Dedifferentiated amniotic fluid mesenchymal stem cell (primary cell): ENCODE data around the gene ATOSB.

Source experiments
- DNase-seq: peaks from one replicate; pipeline ENCODE4 v3.0.0-alpha.2; 2016; ENCODE audit errors: extremely low spot score

Gene ATOSB

DNA sequence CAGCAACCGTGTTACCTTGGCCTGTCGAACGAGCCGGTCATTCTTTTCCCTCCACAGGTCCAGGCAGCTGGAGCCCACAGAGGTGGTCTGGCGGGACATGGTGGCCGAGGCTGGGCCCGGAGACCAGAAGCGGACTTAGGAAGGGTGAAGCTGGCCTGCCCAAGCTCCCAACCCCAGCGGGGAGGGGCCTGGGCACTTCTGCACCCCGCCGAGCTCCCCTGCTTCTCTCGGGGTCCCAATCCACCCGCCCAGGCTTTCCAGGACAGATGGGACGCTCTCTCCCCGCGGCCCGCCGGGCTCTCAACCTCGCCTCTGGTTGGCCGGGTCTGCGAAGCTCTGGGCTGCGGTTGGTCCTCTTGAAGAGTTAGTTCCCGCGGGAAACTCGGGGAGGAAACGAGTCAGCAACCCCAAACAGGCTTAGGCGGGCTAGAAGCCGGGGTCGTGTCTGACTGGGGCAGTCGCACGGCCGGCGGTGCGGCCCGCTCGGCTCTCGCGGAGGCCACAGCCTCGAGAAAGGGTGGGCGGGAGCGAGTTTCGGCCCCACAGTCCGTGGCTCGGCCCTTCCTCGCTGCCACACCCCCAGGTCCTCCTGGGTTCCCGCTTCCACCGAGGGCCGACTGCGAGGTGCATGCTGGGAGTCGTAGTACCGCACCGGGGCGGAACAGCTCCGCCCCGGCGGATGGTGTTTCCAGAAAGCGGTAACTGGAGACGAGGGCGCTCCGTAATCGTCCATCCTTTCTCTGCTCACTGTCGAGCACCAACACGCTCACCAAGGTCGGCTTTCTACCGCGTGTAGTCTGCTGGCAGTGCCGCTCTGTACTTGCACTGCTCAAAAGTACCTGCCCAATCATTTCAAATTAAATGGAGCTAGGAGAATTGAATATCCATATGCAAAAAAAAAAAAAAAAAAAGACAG lies 36.0 kb downstream of the ATOSB start, which contains the start of gene FANCG:
Gene FANCG (minus strand): TSS at position 517 of the 916 bp plus-strand sequence. CDS start 418 bp downstream, at position 99.
- DNase-seq = peak; percentile 88

- DNase-seq = no peak
Measured at GRCh38 chr9:35079041-35079425, 36.6 kb downstream of the ATOSB start.

DNA sequence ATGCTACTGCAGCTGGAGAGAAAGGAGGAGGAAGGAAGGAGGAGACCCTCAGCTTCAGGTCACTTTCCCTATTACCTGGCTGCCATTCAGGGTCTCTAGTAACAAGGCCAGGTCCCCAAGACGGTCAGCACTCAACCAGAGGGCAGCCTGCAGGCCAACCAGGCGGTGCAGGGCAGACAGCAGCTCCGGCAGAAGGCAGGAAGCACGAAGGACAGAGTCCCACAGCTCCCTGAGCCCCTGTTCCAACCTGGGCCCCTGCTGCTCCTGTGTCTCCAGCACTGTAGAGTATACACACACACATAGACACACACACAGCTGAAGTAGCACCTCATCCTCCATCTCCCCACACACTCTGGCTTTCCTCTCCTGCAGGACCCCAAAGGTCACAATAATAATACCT lies 37.6 kb downstream of the ATOSB start:
- no peak for DNase-seq

DNA sequence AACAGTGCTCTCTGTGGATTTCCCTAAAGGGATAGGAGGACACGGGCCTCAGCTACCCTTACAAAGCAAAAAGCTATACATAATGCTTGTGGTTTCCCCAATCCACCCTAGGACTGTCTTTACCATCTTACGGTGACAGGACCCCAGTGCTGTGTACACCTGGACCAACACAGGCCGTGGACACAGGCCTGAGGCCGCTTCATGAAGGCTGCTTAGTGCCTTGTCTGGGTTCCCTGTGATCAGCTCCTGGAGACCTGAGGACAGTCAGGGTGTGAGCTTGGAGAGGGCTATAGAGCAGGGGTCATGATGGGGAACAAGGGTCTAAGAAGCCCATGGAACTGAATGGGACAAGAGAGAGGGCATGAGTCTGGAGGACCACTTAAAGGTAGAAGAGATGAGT lies 38.8 kb downstream of the ATOSB start:
- DNase-seq = no peak

DNA sequence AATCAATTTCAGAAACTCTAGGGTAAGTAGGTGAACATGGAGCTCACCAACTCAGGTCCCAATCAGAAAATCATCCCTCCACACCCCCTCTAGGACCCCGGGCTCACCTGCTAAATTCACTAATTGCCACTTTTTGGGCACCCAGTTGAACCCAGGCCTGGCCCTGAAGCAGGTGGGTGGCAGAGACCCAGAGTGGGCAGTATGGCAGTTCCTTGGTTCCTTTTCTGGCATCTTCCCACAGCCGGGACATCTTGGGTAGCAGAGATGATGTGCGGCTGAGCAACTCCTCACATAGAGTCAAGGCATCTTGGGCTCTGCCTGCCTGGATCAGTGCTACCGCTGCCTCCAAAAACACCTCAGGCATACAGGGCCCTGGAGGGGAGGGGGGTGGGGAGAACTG lies 40.3 kb downstream of the ATOSB start:
- DNase-seq = no peak

DNA sequence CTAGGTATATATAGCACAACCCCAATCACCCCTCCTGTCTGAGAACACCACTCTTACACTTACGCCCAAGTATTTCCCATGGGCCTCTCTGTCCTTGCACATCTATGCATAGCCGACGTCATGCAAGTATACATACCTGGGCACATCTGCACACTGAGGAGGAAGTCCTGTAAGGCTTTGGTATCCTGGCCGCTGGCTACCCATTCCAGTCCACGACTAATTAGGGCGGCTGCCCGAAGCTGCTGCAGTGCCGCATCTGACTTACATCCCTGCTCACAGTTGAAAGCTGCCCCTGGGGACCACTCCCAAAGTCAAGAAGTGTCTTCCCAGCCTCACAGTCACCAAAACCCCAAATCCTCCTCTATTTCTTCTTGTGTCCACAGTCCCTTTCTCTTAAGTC lies 40.9 kb downstream of the ATOSB start:
- no peak for DNase-seq

GRCh38 chr9:35074141-35074540 lies 41.5 kb downstream of the ATOSB start:
- DNase-seq = no peak

GRCh38 chr9:35073279-35073612 lies 42.4 kb downstream of the ATOSB start:
- DNase-seq = no peak

DNA sequence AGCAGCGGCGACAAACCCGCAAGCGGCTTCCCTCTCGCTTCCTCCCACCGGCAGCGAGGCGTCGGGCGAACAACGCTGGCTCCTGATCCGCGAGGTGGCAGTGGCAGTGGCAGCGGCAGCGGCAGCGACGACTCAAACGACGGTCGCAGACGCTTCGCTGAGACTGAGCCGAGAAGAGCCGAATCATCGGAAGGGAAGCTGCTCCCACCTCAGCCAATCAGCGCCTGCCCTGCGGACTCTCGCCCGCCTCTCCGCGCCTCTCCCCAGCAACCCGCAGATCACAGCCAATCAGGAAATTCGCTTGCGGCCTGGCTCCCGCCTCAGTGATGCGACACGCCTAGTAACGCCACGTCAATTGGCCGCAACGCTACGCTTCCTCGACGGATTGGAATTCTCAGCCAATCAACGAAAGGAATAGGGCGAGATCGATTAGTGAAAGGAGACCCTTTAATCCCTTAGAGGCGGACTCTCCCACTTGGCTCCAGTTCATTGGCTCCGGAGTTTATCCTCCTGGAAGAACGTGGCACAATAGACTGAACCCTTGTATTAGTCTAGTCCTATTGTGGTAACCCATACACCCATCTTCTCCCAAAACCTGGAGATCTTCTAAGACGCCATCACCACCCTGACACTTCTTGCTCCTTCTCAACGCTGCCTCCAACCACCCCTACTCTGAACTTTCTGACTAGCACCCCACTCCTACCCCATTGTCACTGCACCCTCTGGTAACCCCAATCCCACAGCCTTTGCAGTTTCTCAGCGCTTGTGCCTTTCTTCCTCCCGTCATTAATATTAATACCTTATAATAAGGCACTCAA lies 43.0 kb downstream of the ATOSB start, which contains the start of gene VCP:
Gene VCP (minus strand): TSS at position 165 of the 818 bp plus-strand sequence. CDS start 272 bp downstream, outside the sequence.
- peak; percentile 99 for DNase-seq

DNA sequence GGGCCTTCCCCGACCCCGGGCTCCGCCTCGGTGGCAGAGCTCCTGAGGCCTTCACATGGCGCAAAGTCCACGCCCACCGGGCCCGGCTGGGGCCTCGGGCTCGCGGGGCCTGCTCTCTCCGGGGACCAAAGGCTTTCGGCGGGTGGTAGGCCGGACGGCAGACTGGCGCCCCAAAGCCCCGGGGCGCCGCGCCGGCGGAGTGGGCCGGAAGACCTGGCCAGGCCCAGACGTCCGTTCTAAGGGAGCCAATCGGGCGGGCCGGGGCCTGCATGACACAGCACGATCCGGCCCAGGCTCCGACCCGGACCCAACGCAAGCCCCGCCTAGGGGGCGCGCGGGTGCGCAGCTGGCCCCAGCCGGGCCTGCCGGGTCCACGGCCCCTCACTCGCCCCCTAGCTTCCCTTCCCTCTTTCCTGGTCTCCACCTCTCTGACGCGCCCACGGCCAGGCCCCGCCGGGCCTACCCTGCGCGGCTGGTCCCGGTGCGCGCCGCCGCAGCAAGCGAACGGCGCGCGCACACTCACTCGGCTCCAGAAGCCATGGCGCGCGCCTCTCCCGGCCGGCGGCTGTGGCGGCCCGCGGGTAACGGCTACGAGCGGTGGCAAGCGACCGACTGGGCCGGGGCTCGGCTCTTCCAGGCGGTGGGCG lies 43.7 kb downstream of the ATOSB start:
- peak; percentile 80 for DNase-seq

GRCh38 chr9:35070823-35071813 lies 44.5 kb downstream of the ATOSB start:
- no peak for DNase-seq

- no peak for DNase-seq
Measured at GRCh38 chr9:35069020-35069419, 46.6 kb downstream of the ATOSB start.

GRCh38 chr9:35067056-35067455 lies 48.6 kb downstream of the ATOSB start:
- no peak for DNase-seq

GRCh38 chr9:35060548-35061207 lies 55.0 kb downstream of the ATOSB start:
- DNase-seq = no peak

GRCh38 chr9:35059438-35059837 lies 56.2 kb downstream of the ATOSB start:
- no peak for DNase-seq

GRCh38 chr9:35057271-35057620 lies 58.4 kb downstream of the ATOSB start:
- DNase-seq = no peak

DNA sequence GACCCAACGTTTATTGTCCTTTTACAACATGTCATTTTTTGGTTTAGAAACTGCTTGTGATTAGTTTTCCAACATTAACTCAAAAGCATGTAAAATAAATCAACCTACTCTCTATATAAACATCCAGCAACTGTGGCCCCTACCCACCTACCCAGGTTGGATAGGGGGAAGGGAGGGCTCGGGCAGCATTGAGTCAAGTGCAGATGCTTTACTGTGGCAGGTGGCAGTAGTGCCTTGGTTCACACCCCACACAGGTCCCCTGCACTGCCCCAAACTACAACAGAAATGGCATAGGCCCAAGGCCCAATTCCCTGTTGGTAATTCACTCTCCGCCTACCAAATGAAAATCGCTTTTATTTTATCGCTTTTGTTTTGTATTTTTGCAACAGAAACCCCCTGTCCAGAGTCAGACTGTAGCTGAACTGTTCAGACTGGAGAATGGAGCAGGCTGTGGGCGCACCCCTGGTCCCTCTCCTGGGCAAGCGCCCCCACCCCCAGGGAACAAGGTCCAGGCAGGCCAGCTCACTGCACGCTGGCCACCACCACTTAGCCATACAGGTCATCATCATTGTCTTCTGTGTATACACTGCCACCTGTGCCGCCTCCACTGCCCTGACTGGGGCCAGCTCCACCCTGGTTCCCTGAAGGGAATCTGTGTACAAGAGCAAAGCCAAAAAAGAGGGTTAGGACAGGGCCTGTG lies 58.9 kb downstream of the ATOSB start:
- no peak for DNase-seq

GRCh38 chr9:35054871-35055644 lies 60.6 kb downstream of the ATOSB start:
- DNase-seq = no peak

- DNase-seq = no peak
Measured at GRCh38 chr9:35054185-35054835, 61.4 kb downstream of the ATOSB start.
